Stimulated activated CD4-positive, alpha-beta T cell treated with anti-CD3 and anti-CD28 coated beads, Interleukin-4, amount 100 ng/mL, for 1 hour (primary cell): ENCODE results near the gene FBN1.

ENCODE experiments used
- DNase-seq: peaks from one replicate; pipeline ENCODE4 v3.0.0-alpha.2; 2020

Gene FBN1

DNA sequence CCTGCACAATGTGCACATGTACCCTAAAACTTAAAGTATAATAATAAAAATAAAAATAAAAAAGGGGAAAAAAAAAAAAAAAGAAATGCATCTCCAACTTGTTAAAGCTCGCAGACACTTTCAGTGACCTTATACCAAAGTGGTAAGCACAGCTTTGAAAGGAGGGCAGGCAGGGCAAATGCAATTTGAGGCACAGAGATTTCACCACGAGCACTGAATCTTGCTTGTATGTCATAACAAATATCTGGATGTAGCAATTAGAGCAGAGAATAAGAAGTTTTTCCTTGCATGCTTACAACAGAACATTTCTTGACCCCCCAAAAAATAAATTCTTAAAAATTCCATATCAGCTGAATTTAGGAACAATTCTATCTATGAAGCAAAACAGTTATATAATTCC is 66.5 kb downstream of the FBN1 start:
- DNase-seq: no peak

DNA sequence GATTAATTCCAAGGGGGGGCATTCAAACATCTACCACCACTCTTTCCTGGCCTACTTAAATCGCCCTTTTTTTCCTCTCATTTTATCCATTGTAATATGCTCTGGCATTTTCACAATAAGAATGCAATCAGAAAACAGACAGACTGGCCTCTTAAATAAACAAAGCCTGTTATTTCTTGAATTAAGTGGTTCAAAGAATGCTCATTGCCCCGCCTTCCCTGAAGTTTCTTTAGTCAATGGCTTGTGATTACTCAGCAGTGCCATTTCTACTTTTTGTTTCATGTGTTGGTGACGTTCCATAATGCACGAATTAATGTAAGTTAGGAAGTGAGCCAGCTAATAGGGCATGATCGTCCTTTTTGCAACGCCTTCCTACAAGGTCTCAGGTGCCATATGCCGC is 68.0 kb downstream of the FBN1 start:
- DNase-seq: no peak

DNA sequence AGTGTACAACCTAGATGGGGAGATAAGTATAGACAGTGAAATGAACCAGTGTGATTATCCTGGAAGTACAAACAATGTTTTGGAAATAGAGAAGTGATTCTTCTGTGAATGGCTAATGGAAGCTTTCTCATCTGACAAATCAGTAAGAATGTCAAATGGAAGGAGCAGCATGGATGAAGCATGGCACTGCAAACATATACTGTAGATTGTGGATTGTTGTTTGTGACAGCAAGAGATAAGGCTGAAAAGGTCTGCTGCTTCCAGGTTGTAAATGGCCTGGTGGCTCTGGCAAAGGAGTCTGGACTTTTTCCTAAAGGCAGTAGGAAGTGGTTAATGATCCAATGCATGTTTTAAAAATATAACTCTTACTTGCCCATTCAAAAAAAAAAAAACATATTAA is 71.3 kb downstream of the FBN1 start:
- DNase-seq: no peak

DNA sequence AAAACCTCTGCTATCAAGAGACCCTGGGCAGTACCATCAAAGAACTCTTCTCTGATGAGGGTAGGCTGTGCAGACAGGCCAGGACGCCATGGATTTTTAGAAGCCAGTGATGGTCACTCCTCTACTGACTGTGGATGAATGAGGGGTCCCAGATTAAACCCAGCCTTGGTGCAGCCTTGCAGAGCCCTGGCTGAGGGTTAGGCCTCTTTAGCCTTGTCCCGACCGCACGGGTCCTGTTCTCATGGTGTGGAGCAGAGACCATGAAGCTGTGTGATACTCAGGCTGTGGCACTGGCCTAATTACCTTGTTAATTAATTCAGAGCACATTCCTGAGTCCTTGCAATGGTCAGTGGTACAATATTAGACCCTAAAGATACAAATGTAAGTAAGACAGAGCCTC is 71.7 kb downstream of the FBN1 start:
- no peak for DNase-seq

DNA sequence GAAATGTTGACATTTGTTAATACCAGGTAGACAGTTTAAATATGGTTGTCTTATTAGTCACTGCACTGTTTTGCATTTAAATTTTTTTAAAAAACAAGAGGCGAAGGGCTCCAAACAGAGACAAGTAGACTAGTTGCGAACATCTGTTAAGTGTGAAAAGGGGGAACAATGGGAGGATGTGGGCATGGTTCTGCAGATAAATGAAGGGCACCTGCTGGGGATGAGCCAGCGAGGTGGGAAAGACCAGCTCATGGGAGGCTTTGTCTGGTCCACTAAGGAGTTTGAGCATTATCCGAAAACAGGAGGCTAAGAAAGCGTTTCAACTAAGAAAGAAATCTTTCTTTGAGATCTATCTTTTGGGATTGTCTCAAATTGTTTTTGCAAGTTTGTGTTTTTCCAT is 72.7 kb downstream of the FBN1 start:
- DNase-seq: no peak

DNA sequence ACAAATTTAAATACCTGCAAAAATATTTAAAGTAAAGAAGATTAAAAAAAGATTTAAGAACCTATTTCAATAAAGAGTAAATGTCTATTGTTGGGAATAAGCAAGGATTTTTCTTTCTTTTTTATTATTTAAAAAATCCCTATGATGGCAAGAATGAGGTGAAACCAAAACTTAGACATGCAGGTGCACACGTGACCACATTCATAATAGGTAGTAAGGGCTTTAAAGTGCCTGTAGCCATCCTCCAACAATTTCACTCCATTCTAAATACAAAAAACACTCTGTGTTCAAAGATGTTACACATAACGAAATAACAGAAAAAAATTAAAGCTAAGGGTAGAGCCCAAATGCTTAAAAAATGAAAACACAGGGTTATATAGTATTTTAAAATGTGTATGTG is 74.0 kb downstream of the FBN1 start:
- DNase-seq: no peak

DNA sequence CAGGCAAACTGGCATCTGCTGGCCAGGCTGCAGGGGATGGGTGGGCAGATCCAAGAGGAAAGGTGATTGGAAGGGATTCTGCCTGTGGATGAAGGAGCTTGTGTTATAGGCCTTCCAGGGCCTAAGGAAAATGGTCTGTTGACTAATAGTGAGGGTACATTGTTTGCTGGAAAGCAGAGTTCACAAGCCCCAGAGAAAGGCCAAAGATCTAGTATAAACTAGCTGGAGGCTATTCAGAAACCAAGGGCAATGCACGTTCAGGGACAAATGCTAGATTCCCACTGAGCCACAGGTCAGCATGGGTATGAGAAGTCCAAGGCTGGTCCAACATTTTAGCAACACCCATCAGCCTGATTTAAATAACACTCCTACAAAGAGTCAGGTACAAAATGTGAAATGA is 74.7 kb downstream of the FBN1 start:
- DNase-seq: no peak

DNA sequence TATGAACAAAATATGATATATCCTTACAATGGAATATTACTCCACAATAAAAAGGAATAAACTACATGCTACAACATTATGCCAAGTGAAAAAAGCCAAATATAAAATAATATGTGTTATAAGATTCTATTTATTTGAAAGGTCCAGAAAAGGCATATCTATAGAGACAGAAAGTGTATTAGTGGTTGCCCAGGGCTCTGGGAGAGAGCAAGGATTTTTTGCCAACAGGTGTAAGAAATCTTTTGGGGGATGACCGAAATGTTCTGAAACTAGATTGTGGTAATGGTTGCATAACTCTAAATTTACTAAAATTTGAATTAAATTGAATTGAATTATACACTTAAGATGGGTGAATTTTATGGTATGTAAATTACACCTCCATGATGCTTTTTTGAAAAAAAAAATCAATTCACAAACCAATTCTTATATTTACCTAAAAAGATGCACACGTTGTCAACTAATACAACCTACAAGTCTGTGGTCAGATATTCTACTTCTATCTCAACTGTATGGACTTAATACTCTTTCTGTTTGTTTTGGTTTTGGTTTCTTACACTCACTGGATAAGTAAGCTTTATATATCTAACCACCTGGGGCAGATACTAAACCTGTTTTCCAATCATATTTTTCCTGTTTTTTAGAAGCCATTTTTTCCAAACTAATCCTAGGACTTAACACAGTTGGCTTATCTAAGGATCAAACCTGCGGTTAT is 75.8 kb downstream of the FBN1 start:
- DNase-seq: no peak

DNA sequence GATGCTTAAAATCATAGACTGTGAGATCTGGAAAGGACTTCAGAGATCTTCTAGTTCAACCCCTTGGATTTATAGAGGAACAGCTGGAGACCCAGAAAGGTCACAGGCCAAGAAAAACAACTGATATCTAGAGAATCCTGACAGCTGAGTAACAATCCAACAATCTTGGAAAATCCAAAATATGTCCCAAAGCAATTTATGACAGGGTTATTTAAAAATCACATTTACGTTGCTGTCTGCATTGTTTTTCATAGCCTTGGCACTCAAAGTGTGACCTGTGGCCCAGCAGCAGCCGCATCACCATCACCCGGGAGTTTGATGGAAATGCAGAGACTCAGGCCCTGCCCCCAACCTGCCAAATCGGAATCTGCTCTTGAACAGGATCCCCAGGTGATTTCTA is 78.8 kb downstream of the FBN1 start:
- no peak for DNase-seq

DNA sequence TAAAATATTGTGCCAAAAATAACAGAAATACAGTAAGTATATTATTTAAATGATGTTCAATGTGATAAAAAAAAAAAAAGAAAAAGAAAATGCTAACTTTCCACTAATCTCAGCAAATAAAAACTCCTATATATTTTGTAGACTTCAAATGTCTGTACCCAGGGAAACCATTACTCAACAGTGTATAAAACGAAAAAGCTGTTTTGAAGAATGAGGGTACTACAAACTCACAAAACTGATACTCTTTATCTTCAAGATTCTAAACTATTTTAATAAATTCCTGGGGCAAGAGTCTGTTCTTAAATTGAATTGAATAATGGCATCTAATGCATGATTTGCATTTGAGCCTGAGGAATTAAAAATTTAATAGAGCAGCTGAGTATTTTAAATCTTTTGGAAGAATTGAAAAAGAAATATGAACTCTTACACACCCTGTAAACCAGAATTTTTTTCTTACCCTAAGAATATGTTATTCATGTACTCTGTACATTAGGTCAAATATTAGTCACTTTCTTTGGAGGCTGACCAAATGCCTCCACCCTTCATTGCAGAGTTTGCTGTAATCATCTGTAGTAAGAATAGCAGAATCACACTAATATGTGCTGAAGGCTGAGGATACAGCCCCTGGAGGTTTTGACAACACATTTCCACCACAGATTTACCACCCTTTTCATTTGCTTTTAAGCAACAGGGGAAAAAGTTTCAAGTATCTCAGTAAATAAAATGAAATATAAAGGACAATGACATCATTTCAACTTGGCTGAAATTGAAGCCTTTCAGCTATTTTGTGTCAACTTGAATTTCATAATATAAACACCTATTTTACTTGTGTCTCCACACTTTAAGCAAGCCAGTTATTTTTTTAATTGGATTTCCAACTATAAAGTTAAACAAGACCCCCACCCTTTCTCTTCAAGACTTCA is 79.7 kb downstream of the FBN1 start:
- no peak for DNase-seq

DNA sequence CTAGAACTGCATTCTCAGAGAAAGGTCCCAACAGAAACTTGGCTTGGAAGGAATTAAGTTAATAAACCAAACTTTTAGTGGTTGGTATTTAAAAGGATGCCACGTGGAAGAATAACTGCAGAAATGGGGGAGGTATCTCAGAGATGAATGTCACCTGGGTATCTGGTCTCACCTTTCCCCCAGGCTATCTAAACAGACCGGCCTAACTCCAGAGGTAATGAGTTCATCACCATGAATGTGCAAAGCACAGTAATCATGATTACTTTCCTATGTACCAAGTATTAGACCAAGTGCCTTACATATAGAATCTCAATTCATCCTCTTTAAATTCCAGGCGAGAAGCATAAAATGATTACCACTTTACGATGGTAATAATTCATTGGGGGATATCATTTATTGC is 80.8 kb downstream of the FBN1 start:
- no peak for DNase-seq

DNA sequence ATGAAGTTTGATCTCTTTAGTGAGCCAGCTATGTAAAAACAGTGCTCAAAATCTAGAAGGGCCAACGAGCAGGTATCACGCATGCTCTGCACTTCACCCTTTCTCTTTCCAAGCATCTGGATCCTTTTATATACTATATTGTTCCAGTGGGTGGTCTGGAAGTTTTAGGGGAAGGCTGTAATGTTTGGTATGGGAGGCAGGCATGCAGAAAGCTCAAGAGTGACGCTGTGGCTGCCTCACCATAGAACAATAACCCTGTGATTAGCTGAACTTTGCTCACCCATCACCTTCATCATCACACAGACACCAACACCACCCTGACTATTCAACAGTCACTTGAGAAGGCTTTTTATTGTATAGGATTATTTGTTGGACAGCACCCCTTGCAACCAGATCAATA is 81.6 kb downstream of the FBN1 start:
- no peak for DNase-seq

DNA sequence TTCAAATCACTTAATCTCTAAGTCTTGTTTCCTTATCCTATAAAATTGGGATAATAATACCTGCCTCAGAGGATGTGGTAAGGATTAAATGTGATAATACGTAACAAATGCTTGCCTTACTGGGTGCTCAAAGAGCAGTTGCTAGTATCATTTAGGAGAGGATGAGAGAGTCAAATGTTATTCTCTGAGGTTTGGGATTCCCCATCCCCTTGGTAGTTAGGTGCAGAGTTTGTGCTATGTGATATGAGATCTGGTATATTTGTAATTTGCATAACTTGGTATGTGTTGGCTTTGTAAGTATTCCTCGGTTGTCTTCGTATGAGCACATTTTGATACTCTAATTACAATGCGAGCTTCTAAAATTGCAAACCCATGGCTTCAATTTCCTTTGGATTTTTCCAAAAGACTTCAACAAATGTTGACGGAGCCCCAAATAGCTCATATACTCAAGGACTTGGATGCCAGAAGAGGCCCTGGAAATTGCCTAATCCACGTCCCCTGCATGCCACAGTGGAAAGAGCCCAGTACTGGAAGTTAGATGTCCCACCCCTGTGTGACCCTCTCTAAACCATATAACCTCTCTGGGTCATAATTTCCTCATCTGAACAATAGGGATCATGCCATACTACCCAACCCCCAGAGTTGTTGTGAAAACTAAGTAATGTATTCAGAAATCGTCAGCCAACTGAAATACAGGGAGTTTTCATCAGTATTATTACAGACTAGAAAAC is 85.0 kb downstream of the FBN1 start:
- no peak for DNase-seq

DNA sequence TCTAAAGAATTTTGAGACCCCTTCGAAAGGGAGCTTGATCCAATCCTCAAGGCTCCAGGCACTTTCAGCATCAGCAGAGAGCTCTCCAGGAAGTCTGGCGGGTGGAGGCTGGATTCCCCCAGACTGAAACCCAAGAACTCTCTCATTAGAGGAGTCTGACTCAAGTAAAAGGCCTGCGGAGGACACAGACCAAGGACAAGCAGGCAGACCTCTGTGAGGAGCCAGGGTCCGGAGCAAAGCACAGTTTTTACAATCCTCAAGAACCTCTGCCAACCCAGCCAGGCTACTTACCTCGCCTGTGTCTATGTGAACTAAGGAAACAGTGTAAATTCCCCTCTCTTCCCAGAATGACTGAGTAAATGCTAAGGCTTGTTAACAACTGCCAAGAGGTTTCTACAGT is 86.2 kb downstream of the FBN1 start:
- DNase-seq: no peak

DNA sequence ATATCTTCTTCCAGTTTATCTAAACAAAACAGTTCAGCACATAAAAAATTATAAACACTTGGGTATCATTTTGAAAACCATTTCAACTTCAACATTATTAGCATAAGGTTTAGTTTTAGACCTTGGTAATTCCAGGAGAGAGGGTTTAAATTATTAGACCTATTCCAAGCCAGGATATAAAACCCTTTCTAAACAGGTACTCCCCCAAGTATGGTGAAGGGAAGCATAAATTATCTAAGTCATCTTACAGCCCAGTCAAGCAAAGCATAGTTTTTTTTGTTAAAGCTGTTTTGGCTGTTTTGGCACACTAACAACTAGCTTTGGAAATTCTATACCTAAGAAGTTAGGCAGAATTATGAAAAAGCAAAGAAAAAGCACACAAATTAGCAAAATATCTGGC is 87.3 kb downstream of the FBN1 start:
- no peak for DNase-seq

DNA sequence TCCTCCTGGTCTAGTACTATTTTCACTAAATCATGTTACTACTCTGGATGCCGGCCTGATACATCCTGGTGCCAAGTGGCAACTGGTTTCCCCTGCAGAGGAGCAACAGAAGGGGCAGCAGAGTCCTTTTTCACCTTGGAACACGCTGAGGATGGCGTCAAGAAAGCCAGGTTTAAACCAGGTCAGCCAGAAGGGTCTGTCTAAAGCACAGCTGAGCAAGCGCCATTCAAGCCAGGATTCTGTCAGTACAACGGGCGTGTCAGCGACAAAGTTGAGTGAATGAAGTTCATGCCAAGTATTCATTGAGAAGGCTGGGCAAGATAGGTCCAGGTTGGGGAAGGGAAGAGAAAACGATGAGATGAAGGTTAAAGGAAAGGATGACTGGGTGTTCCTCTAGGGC is 88.2 kb downstream of the FBN1 start:
- DNase-seq: no peak

DNA sequence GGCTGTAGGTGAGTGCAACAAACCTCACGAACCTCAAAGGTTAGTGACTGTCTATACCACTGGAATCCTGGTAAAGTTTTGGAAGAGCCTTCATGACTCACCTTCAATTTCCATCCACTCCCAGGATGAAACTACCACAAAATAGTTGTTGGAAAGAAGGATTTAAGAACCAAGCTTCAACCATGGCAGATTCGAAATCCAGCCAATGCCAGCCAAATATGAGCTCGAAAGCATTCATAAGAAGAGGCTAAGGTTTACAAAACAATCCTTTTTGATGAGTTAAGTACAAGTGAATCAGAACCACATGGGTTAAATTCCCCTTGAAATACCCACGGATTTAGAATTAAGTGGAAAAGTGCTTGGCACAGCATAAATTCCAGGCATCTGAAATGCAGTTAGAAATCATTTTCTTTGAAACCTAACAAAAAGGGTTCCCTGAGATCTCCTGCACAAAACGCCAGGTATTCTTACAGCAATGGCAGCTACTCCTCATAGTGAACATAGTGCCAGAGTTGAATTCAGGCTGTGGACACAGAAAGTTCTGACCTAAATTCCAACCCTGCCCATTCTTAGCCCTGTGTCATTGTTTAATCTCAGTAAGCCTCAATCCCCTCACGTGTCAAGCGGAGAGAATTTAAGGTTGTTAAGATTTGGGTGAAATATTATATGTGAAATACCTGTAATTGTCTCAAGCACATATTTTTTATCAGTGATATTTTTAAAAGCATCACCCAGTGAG is 89.2 kb downstream of the FBN1 start:
- DNase-seq: no peak

DNA sequence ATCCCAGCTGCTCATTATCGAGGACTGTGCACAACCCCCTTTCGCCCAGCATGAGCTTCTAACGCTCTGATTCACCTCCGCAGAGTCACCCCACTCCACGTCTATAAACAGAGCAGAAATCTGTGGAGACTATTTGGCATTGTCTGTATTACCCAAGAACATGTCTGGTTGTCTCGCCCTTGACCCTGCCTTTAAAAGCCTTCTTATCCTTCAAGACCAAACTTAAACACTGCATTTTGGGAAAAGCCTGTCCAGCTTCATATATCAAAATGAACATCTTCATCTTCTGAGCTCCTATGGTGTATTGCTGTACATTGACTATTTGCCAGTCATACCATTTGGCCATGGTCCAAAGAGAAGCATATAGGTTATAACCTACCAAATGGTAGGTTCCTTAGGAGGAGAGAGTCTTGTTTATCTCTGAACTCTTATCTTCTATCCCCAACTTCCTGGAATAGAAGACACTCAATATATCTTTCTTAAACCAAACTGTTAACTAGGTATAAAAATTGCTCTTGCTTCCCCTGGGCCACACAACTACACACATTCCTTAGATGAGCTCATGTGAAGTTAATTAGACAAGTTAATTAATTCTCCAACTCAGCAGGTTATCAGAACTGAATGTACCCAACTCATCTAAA is 90.1 kb downstream of the FBN1 start:
- DNase-seq: no peak

DNA sequence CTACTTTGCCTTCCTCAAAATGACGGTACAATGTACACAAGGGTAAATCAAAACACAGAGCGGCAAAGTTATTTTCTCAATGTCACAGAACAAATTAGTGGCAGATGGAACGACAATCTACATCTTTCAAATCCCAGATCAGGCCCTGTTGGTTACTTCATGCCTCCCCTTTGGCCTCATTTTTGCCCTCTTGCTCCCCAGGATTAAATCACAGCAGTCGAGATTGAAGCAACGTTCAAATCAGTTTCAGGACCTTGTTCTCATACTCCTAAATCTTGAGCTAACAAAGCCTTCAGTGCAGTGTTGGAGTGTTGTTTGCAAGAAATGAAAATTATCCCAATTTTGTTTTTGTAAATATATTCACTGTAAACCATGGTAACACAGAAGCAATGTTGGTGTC is 91.4 kb downstream of the FBN1 start:
- DNase-seq: no peak

DNA sequence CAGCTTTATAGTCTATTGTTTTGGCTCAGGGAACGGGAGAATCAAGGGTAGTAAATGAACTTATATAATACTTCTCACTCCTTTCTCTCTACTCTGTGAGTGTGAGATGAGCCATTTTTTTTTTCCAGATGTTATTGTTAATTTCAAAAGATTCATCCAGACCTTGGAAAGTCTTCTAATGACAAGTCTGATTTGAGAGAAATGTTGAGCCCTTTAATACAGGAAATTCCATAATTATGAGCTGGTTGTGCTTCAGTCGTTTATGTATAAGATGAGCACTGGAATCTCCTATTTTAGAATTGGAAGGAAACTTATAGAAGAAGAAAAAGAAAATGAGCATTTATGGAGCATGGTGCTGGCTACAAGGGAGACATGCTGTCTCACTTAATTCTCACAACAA is 92.0 kb downstream of the FBN1 start:
- DNase-seq: no peak

DNA sequence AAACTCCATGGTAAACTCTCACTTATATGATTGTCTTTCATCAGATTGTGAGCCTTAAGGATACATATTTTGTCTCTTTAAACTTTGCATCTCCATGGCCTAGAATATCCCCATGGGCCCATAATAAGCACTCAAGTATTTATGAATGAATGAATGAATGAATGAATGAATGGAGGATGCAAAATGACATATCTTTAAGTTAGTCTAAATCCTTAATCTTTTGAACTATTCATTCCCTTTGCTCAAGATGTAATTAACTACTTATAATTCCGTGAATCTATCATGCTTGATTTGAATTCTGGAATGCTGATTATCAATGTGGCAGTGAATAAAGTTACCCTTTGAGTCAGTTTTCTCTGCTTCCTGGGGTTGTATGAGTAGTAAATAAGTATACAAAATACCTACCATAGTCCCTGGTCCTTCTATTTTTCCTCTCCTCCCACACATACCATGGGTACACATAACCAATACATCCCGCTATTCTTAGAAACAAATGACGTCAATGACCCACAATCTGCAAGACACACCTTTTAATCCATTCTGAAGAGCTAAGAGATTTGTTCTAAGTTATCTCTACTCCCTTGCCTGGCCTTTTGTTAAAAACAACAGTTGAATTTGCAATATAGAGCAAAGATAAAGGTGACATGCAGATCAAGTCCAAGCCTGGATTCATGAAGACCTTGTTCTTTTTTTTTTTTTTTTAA is 94.5 kb downstream of the FBN1 start:
- no peak for DNase-seq

DNA sequence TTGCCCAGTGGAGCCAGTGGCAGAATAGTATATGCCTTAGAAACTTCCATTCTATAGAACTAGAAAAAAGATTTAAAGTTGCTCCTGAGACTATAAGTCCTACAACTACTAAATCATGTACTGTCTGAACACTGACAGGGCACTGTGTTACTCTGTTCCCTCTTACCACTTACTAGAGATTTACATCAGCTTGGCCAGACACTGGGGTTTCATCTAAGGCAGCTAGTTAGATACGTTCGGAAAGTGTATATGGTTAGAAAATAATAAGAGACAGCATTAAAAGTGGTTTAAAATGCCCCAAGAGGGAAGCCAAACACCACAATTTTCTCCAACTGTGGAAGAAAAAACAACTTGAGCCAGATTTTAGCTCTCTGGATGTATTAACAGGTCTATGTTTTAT is 97.1 kb downstream of the FBN1 start:
- no peak for DNase-seq
